ENCODE results near the gene AADACL3.

The AADACL3 gene

GRCh38 chr1:12763479-12763878, 47.6 kb downstream of the AADACL3 start:
- Mint-ChIP-seq H3K27me3 (peaks cover 4 to 10% of the 10 kb centered on the region in 2 donors), H3K36me3 (no peaks in the 10 kb centered on the region), H3K9me3 (no peaks in the 10 kb centered on the region), H3K27ac (no peak overlapping the region), H3K4me1 (no peaks in the 10 kb centered on the region), H3K4me3 (no peak overlapping the region)
- DNase-seq (no peak), ATAC-seq (replicated peaks) (no peak)

GRCh38 chr1:12764016-12764415, 48.1 kb downstream of the AADACL3 start:
- Mint-ChIP-seq H3K9me3 (no peaks in the 10 kb centered on the region), H3K4me3 (no peak overlapping the region), H3K36me3 (no peaks in the 10 kb centered on the region), H3K4me1 (no peaks in the 10 kb centered on the region), H3K27ac (no peak overlapping the region), H3K27me3 (peaks cover 9% of the 10 kb centered on the region in 2 donors)
- ATAC-seq (replicated peaks), result no peak
- no peak for DNase-seq

- no peak overlapping the region for H3K4me3 Mint-ChIP-seq
- no peak overlapping the region for H3K27ac Mint-ChIP-seq
- H3K36me3 Mint-ChIP-seq, result no peaks in the 10 kb centered on the region
- H3K4me1 Mint-ChIP-seq, result no peaks in the 10 kb centered on the region
- ATAC-seq (replicated peaks), result no peak
- DNase-seq, result no peak
- peaks cover 27 to 40% of the 10 kb centered on the region in 2 donors for H3K27me3 Mint-ChIP-seq
- no peaks in the 10 kb centered on the region for H3K9me3 Mint-ChIP-seq
Measured at GRCh38 chr1:12769031-12769430, 53.1 kb downstream of the AADACL3 start.

- ATAC-seq (replicated peaks) (no peak), DNase-seq (no peak)
- Mint-ChIP-seq H3K27me3 (peaks cover 30 to 44% of the 10 kb centered on the region in 2 donors), H3K9me3 (no peaks in the 10 kb centered on the region), H3K4me1 (no peaks in the 10 kb centered on the region), H3K27ac (no peak overlapping the region), H3K4me3 (no peak overlapping the region), H3K36me3 (no peaks in the 10 kb centered on the region)
Measured at GRCh38 chr1:12769976-12770505, 54.1 kb downstream of the AADACL3 start.

GRCh38 chr1:12770620-12771019, 54.7 kb downstream of the AADACL3 start:
- Mint-ChIP-seq H3K27ac (no peak overlapping the region), H3K4me1 (no peaks in the 10 kb centered on the region), H3K36me3 (no peaks in the 10 kb centered on the region), H3K9me3 (no peaks in the 10 kb centered on the region), H3K4me3 (no peak overlapping the region), H3K27me3 (peaks cover 31 to 47% of the 10 kb centered on the region in 2 donors)
- DNase-seq (no peak), ATAC-seq (replicated peaks) (no peak)

GRCh38 chr1:12771186-12771585, 55.3 kb downstream of the AADACL3 start:
- no peaks in the 10 kb centered on the region for H3K4me1 Mint-ChIP-seq
- H3K27me3 Mint-ChIP-seq, result peaks cover 31 to 47% of the 10 kb centered on the region in 2 donors
- DNase-seq (no peak), ATAC-seq (replicated peaks) (no peak)
- H3K9me3 Mint-ChIP-seq, result no peaks in the 10 kb centered on the region
- H3K4me3 Mint-ChIP-seq, result no peak overlapping the region
- no peak overlapping the region for H3K27ac Mint-ChIP-seq
- no peaks in the 10 kb centered on the region for H3K36me3 Mint-ChIP-seq

- peaks cover 34 to 50% of the 10 kb centered on the region in 2 donors for H3K27me3 Mint-ChIP-seq
- H3K27ac Mint-ChIP-seq, result no peak overlapping the region
- H3K4me3 Mint-ChIP-seq, result no peak overlapping the region
- H3K9me3 Mint-ChIP-seq, result no peaks in the 10 kb centered on the region
- no peak for ATAC-seq (replicated peaks)
- H3K4me1 Mint-ChIP-seq, result no peaks in the 10 kb centered on the region
- DNase-seq, result no peak
- no peaks in the 10 kb centered on the region for H3K36me3 Mint-ChIP-seq
Measured at GRCh38 chr1:12772520-12772919, 56.6 kb downstream of the AADACL3 start.

GRCh38 chr1:12773438-12773837, 57.5 kb downstream of the AADACL3 start, which contains the start of gene PRAMEF12:
PRAMEF12 (plus strand) TSS chr1:12773738; CDS start chr1:12774868, 1,130 bp downstream.
- no peak for DNase-seq
- no peaks in the 10 kb centered on the region for H3K9me3 Mint-ChIP-seq
- H3K27ac Mint-ChIP-seq, result no peak within 1 kb of the TSS
- H3K36me3 Mint-ChIP-seq, result no peaks in the 10 kb centered on the region
- H3K27me3 Mint-ChIP-seq, result peaks cover 31 to 53% of the 10 kb centered on the region in 2 donors
- ATAC-seq (replicated peaks), result no peak
- H3K4me3 Mint-ChIP-seq, result no peak within 1 kb of the TSS
- H3K4me1 Mint-ChIP-seq, result no peaks in the 10 kb centered on the region

GRCh38 chr1:12774801-12775345, 59.0 kb downstream of the AADACL3 start:
- ATAC-seq (replicated peaks) (no peak), DNase-seq (no peak)
- Mint-ChIP-seq H3K27ac (no peak overlapping the region), H3K27me3 (peaks cover 30 to 39% of the 10 kb centered on the region in 2 donors), H3K4me3 (no peak overlapping the region), H3K36me3 (no peaks in the 10 kb centered on the region), H3K9me3 (no peaks in the 10 kb centered on the region), H3K4me1 (no peaks in the 10 kb centered on the region)

- H3K27ac Mint-ChIP-seq, result no peak overlapping the region
Measured at GRCh38 chr1:12775443-12775842, 59.5 kb downstream of the AADACL3 start.

GRCh38 chr1:12776801-12777557, 61.1 kb downstream of the AADACL3 start:
- DNase-seq, result no peak
- Mint-ChIP-seq H3K4me1 (no peaks in the 10 kb centered on the region), H3K36me3 (no peaks in the 10 kb centered on the region), H3K4me3 (no peak overlapping the region), H3K9me3 (no peaks in the 10 kb centered on the region), H3K27ac (no peak overlapping the region), H3K27me3 (peaks cover 13 to 20% of the 10 kb centered on the region in 2 donors)
- ATAC-seq (replicated peaks), result no peak

More at GRCh38 chr1:12775443-12775842, 59.5 kb downstream of the AADACL3 start:
- Mint-ChIP-seq H3K36me3 (no peaks in the 10 kb centered on the region), H3K27me3 (peaks cover 24 to 34% of the 10 kb centered on the region in 2 donors), H3K9me3 (no peaks in the 10 kb centered on the region), H3K4me3 (no peak overlapping the region), H3K4me1 (no peaks in the 10 kb centered on the region)
- ATAC-seq (replicated peaks), result no peak
- no peak for DNase-seq

Measured in stimulated activated naive B cell treated with anti-CD40 and anti-IgM and Interleukin-4, amounts not matched to agents 10 μg/mL and 1 μg/mL and 100 μg/mL, for 72 hours (primary cell).